Stimulated activated CD8-positive, alpha-beta memory T cell treated with anti-CD3 and anti-CD28 coated beads, Interleukin-4, amount 100 ng/mL, for 48 hours (primary cell): ENCODE measurements around the gene LRRN4.
A peak's percentile ranks its signal among the peaks of the same experiment; 100 is the strongest.

Source experiments
- DNase-seq: peaks from one replicate; pipeline ENCODE4 v3.0.0-alpha.2; 2020

The LRRN4 gene

DNA sequence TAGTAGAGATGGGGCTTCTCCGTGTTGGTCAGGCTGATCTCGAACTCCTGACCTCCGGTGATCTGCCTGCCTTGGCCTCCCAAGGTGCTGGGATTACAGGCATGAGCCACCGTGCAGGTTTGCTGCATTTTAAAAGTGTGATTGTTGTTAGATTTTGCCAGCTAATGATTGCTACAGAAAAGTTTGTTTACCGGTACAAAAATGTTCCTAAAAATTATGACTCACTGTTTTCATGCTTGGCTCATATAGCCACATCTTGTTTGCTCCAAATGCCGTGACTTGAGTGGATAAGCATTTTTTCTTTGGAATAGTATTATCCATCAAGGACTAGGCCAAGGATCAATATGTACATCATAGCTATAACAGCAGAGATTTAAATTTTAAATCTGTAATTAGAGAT is 24.3 kb downstream of the LRRN4 start:
- DNase-seq = no peak

DNA sequence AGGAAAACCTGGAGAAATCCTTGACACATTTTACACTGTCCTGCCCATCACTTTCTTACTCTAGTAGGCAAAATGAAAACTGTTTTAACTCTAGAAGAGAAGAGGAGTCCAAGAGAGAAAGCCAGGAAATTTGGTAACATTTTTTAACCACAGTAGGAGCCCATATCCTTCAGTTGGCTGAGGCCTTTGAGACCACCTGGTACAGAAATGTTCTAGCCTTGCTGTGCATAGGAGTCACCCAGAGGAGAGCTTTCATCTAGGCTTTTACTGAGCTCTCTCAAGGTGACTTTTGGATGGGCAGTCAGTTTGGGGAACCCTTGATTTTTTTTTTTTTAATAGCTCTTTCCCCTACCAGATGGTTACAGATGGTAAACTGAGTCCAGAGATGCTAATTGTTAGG is 25.0 kb downstream of the LRRN4 start:
- no peak for DNase-seq

DNA sequence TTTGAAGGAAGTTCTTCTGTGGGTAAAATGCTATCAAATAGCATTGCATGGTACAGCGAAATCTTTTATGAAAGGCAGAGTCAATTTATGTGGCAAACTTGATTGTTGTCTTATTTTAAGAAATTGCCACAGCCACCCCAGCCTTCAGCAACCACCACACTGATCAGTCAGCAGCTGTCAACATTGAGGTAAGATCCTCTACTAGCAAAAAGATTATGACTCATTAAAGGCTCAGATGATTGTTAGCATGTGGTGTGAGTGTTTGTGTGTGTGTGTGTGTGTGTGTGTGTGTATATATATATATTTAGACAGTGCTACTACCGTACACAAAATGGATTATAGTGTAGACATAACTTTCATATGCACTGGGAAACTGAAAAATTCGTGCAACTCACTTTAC is 27.8 kb downstream of the LRRN4 start:
- DNase-seq = no peak

DNA sequence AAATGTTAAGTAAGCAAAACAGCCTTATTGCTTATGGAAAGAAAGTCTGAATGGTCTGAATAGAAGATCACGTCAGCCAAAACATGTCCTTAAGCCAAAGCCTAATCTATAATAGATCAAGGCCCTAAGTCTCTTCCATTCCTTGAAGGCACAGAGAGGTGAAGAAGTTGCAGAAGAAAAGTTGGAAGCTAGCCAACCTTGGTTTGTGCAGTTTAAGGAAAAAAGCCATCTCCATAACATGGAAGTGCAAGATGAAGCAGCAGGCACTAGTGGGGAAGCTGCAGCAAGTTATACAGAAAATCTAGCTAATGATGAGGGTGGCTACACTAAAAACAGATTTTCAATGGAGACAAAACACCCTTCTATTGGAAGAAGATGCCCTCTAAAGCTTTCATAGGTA is 29.1 kb downstream of the LRRN4 start:
- DNase-seq = no peak

DNA sequence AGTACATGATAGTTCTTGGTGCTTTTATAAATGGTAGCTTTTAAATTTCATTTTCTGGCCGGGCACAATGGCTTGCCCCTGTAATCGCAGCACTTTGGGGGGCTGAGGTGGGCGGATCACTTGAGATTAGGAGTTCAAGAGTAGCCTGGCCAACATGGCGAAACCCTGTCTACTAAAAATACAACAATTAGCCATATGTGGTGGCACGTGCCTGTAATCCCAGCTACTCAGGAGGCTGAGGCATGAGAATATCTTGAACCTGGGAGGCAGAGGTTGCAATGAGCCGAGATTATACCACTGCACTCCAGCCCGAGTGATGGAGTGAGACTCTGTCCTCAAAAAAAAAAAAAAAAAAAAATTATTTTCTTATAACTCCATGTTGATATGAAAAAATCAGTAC is 36.0 kb downstream of the LRRN4 start:
- DNase-seq = no peak

DNA sequence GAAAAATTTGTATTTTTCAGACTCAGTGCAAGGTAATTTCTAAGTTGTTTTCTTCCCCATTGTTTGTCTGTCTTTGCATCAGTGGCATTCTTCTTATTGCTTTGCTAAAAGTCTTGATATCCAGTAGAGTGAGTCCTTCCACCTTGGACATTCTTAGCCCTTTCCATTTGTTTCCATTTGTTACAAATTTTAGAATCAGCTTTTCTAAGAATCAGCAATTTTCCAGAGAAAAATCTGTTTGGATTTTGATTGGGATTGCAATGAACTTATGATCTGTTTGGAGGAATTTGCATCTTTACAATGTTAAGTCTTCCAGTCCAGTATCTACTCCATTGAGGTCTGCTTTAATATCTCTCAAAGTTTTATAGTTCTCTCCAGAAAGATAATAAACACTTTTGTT is 36.4 kb downstream of the LRRN4 start:
- DNase-seq = no peak

DNA sequence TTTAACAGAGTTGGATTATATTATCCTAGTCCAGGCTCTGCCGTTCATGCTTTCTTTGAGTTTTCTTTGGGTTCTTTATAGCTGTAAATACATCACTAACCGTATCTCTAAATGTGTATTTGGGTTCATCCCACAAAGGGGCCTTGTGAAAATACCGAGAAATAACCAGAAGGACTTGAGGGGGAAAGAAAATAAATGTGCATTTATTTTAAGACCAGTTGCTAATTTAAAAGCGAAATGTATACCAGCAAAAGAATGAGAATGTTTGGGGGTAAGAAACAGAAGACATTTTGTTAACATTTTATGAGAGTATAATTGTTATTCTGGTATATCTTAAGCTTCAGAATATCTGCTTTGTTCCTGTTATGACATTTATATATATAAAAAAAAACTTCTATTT is 38.9 kb downstream of the LRRN4 start:
- no peak for DNase-seq

DNA sequence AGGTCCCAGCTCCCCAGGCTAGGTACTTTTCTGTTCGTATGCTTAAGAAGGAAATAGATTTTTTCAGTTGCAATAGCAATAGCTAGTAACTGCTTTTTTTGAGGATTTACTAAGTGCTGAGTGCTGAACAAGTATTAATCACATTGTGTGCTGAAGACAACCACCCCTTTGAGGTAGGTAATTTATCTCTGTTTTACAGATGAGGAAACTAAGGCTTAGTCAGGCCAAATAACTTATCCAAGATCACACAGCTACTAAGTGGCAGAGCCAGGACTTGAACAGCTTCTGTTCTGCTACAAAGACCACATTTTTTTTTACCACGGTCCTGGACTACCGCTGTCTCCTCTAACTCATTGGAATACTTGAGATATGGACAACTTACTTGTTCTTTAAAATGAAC is 39.8 kb downstream of the LRRN4 start:
- no peak for DNase-seq

DNA sequence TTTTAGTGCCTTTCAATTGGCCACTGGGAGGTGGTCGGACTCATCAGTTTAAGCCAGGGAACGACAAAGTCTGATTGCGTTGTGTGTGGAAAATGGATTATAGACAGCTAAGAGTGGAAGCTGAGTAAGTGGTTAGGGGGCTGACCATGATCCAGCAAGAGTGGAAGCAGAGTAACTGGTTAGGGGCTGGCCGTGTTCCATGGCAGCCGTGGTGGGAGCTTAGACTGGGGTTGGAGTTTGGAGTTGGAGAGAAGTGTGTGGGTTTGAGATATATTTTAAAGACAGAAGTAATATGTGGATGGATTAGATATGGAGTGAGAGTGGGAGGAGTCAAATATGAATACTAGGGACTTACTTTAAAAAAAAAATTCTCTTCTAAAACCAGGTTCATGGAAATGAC is 41.7 kb downstream of the LRRN4 start:
- no peak for DNase-seq

DNA sequence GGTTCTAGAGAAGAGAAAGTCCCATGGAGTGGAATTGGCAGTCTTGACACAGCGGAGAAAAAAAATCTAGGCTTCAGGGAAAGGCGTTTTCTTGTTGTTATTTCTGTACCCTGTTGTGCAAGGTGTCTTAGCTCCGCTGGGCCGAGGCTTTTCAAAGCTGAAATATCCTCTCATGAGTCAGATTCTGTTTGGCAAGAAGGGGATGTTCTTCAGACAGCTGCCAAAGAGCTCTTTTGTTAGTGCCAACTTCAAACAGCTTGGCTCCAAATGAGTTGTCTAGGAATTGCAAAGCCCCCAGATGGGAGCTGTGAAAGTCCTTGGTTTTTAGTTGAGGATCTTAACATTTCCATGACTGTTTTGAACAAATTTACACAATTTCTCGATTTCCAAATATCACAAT is 45.6 kb downstream of the LRRN4 start:
- DNase-seq = no peak

DNA sequence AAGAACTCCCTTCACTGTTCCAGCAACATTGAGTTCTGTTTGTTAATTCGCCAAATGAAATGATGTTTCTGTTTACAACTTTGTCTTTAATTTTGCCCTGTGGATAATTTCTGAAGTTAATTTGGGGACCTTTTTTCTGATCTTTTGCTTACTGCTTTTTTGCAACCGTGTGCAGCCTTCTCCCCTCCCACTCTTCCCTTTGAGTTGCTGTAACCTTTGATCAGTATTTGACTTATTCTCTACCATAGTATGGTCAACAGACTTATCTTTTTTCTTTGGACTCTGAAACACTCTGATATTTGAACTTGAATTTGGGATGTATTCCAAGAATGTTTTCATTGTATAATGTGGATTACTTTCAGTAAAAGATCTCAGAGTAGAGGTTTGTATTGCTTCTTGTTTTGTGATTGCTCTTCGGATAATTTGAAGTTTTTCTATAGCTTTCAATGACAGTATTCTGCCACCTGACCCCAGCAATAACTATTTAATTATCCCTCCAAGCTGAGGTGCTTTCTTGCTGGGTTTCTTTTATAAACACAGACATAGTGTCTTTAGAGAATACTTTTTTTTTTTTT is 46.2 kb downstream of the LRRN4 start:
- DNase-seq = no peak

DNA sequence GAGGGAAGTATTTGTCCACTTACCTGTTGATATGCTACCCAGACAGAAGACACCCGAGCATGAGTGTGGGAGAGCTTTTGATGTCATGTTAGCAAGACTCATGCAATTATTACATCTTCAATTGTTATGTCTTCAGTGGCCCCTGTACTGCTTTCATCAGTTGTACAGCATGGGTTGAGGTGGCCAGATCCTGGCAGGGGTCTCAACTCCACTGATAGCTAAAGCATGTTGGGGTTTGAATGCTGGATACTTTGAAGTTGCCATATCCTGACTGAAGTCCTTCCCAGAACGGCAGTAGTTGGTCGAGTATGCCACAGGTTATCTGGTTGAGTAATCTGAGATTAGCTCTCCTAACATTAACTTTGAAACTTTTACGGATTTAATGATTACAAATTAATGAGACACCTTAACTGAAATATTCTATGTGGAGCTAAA is 46.7 kb downstream of the LRRN4 start:
- DNase-seq = no peak

DNA sequence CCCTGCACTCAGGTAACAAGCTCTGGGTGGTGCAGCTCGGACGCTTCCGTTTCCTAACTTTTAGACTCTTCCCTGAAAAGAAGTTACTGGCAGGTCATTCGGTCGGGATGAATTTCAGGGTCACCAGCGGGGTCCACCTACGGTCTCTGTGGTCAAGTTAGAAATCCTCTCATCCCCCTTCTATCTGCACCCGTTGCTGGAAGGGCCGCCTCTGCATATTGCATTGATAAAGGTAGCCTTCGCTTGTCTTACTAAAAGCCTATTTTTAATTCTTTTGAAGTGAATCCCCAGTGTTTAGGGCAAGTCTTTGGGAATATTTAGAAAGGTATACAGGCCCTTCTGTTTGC is 47.3 kb downstream of the LRRN4 start:
- DNase-seq = no peak

DNA sequence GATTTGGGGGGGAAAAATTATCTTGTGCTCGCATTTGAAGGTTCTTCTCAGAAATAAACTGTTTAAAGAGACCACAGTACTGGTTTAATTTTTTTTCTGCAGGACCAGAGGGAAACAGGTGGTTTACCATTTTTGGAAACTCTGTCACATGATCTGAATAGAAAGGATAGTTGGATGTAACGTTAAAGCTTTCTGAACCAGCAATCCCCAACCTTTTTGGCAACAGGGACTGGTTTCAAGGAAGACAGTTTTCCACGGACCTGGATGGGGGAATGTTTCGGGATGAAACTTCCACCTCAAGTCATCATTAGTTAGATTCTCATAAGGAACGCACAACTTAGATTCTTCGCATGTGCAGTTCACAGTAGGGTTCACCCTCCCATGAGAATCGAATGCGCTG is 53.0 kb downstream of the LRRN4 start:
- DNase-seq = no peak

DNA sequence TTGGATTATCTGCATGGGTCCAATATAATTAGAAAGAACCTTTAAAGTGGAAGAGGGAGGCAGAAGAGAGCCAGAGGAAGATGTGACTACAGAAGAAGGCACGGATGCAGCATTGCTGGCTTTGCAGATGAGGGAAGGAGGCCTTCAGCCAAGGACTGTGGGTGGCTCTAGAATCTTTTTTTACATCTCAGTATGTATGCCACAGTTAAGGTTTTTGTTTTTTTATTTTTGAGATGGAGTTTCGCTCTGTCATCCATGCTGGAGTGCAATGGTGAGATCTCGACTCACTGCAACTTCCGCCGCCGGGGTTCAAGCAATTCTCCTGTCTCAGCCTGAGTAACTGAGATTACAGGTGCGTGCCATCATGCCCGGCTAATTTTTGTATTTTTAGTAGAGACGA is 54.1 kb downstream of the LRRN4 start:
- DNase-seq = no peak

DNA sequence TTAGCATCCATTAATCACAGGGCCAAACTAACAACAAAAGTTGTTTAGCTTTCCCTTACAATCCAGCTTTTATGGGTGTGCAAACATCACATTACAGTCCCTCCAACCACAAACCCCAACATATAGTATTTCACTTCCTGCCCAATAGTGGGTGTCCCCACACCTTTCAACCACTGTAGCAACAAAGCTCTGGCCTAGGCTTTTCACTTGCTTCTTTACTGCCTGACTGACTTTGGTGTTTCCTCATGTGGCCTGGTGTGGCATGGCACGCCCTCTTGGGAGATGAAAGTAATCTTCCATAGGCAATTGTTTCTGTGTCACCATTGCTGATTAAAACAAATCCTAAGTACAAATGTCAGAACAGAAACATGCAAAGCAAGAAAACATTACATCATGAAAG is 57.1 kb downstream of the LRRN4 start:
- DNase-seq = peak; percentile 47

DNA sequence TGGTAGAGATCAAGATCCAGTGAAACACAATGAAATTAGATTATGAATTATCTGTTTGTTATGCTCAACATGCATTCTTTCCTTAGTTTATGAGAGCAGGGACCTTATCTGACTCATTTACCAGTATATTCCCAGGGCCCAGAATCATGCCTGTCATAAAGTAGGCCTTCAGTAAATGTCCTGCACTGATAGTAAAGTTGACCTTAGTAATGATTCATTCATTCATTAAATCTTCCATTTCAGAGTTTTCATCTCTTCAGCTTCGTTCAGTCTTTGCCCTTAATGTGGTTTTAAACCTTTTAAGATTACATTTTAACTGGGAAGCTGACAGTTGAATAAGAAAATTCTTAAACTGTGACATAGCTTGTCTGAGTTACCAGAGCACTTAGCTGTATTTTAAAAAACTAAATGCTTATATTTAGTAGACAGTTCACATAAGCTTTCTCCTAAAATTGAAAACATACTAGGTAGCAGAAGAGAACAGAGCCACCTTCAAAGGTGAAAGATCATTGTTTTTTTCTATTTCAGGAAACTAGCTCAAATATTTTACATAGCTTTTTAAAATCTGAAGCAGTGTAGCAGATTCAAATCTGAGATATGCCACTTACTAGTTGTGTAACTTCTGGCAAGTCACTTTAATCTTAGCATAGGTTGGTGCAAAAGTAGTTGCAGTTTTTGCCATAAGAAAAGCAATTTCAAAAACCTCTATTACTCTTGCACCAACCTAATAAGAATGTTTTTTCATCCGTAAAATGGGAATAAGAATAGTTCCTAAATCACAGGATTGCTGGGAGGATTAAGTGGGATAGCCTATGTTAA is 62.0 kb downstream of the LRRN4 start:
- no peak for DNase-seq

DNA sequence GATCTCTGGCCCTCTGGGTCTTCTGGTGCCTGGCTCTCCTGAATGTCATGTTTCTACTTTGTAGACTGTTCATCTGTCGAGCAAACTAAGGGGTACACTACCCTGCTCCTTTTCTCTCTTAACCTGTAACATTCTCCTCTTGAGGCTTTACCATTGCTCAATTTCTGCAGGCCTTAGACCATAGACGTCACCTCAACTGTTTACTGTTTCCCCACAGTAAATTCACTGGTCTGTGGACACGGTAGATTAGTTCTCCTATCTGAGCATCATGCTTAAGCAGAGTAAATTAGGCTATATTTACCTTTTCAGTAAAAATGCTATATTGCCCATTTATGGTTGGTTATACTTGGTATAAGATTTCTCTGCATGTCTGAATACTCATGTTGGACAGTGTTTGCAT is 62.9 kb downstream of the LRRN4 start:
- no peak for DNase-seq
